ENCODE data around the gene IL21R.

DNA sequence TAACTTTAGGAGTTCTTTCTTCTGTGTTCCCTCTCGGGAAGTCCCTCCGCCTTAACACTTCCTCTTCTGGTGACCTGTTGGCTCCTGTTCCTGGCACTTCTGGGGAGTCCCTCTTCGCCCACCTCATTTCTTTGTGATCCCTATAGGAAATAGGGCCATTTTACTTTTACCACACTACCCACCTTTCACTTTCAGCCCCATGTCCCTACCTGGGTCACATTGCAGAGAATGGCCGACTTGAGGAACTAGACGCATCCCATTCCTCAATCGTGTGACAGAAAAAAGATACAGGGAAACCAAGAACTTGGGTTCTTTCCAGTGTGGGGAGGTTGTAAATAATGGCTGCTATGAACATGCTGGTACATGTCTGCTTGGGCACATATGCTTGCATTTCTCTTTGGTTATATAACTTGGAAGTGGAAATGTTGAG is 6.6 kb downstream of the IL21R start:
- TF ChIP-seq, protein P1, sequence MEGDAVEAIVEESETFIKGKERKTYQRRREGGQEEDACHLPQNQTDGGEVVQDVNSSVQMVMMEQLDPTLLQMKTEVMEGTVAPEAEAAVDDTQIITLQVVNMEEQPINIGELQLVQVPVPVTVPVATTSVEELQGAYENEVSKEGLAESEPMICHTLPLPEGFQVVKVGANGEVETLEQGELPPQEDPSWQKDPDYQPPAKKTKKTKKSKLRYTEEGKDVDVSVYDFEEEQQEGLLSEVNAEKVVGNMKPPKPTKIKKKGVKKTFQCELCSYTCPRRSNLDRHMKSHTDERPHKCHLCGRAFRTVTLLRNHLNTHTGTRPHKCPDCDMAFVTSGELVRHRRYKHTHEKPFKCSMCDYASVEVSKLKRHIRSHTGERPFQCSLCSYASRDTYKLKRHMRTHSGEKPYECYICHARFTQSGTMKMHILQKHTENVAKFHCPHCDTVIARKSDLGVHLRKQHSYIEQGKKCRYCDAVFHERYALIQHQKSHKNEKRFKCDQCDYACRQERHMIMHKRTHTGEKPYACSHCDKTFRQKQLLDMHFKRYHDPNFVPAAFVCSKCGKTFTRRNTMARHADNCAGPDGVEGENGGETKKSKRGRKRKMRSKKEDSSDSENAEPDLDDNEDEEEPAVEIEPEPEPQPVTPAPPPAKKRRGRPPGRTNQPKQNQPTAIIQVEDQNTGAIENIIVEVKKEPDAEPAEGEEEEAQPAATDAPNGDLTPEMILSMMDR (IDR thresholded peaks at IDR 0.05), result no peak
- no peak for TF ChIP-seq EZH2 (IDR thresholded peaks at IDR 0.05; ENCODE audit: borderline replicate concordance, insufficient read depth, low read depth, low read length, poor library complexity, severe bottlenecking)
